ENCODE results near the gene SPTBN5.

Gene SPTBN5

DNA sequence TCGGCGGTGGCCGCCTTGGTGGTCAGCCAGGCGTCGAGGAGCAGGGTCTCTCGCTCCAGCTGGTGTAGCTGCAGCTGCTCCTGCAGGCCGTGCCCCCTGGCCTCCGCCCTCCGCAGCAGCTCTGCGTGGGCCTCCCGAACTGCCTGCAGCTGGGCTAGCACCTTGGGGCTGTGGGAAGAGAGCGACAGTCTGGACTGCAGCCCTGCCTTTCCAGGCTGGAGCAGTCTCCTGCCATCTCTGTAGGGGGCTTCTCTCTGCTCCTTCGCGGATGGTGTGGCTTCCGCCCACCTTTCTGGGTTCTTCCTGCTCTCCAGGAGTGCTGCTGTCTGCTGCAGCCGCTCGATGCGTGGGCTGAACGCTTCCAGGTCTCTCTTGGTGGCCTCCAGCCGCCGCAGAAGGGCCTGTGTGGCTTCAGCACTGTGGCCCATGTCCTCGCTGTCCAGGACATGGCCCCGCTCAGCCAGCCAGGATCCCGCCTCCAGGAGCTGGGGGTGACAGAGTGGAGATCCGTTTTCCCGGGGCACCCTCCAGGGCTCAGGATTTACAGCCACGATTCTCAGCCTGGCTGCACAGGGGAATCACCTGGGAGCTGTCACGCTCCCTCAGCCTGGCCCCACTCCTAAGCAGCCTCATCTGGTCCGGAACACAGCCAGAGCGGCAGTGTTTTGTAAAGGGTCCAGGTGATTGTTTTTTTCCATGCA, 38.4 kb downstream of the SPTBN5 start:
- Histone ChIP-seq H4K20me1 (ENCODE audit: insufficient read depth, low read length) (no peaks in the 10 kb centered on the region), H3K27me3 (ENCODE audit: low read depth, low read length) (no peaks in the 10 kb centered on the region), H3K4me1 (ENCODE audit: low read length) (no peaks in the 10 kb centered on the region), H3K4me3 (ENCODE audit: low read length) (no peak overlapping the region), H3K79me2 (ENCODE audit: low read length) (no peaks in the 10 kb centered on the region), H3K9ac (ENCODE audit: low read length) (no peak overlapping the region), H3K4me2 (ENCODE audit: low read length) (no peak overlapping the region), H3K27ac (ENCODE audit: low read length) (no peak overlapping the region), H3K36me3 (replicated peaks; ENCODE audit: low read depth, low read length) (no peaks in the 10 kb centered on the region), H3K9me3 (ENCODE audit: insufficient read depth, low read length) (no peaks in the 10 kb centered on the region), H2AFZ (ENCODE audit: low read depth, low read length) (no peak overlapping the region)
- no peak for TF ChIP-seq EZH2phosphoT487 (IDR thresholded peaks at IDR 0.05; ENCODE audit: low read depth)
- TF ChIP-seq, protein P1, sequence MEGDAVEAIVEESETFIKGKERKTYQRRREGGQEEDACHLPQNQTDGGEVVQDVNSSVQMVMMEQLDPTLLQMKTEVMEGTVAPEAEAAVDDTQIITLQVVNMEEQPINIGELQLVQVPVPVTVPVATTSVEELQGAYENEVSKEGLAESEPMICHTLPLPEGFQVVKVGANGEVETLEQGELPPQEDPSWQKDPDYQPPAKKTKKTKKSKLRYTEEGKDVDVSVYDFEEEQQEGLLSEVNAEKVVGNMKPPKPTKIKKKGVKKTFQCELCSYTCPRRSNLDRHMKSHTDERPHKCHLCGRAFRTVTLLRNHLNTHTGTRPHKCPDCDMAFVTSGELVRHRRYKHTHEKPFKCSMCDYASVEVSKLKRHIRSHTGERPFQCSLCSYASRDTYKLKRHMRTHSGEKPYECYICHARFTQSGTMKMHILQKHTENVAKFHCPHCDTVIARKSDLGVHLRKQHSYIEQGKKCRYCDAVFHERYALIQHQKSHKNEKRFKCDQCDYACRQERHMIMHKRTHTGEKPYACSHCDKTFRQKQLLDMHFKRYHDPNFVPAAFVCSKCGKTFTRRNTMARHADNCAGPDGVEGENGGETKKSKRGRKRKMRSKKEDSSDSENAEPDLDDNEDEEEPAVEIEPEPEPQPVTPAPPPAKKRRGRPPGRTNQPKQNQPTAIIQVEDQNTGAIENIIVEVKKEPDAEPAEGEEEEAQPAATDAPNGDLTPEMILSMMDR (IDR thresholded peaks at IDR 0.05; ENCODE audit: low read depth, low read length), result no peak

DNA sequence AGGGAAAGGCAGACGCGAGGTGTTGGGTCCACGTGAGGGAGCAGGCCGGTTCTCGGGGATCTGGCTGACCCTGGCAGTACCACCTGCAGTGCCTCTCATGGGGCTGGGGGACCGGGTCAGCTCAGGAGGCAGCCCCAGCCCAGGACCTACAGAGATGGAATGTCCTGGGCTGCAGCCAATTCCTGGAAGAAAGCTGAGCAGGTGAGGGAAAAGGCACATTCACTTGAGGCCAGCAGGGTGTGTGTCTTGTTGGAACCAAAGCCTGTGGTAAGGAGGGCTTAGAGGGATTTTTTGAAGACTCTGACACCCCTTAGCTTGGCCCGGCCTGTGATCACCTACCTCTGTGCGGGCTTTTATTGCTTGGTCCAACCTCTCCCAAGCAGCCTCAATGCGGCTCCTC, 39.4 kb downstream of the SPTBN5 start:
- Histone ChIP-seq H3K27me3 (ENCODE audit: low read depth, low read length) (no peaks in the 10 kb centered on the region), H3K9me3 (ENCODE audit: insufficient read depth, low read length) (no peaks in the 10 kb centered on the region), H3K4me2 (ENCODE audit: low read length) (no peak overlapping the region), H3K9ac (ENCODE audit: low read length) (no peak overlapping the region), H4K20me1 (ENCODE audit: insufficient read depth, low read length) (no peaks in the 10 kb centered on the region), H2AFZ (ENCODE audit: low read depth, low read length) (no peak overlapping the region), H3K4me3 (ENCODE audit: low read length) (no peak overlapping the region), H3K79me2 (ENCODE audit: low read length) (no peaks in the 10 kb centered on the region), H3K36me3 (replicated peaks; ENCODE audit: low read depth, low read length) (no peaks in the 10 kb centered on the region), H3K4me1 (ENCODE audit: low read length) (no peaks in the 10 kb centered on the region), H3K27ac (ENCODE audit: low read length) (no peak overlapping the region)
- TF ChIP-seq EZH2phosphoT487 (IDR thresholded peaks at IDR 0.05; ENCODE audit: low read depth), result no peak
- TF ChIP-seq, protein P1 (IDR thresholded peaks at IDR 0.05; ENCODE audit: low read depth, low read length), result no peak

DNA sequence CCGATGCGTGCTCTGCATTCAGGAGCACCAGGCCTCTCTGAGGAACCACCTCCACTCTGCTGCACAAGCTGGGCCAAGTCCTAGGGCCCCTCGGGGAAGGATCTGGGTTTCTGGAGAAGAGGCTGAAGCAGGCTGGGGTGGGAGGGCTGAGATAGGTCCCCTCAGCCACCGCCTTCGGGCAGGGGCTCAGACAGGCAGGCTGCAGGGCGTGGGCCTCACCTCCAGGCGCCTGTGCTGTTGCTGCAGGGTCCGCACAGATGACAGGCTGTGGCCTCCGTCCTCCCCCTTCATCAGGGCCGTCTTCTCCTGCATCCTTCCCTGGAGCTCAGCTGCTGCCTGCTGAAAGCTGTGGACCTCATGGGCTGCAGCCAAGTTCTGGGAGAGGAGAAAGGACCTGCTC, 40.0 kb downstream of the SPTBN5 start:
- Histone ChIP-seq H2AFZ (ENCODE audit: low read depth, low read length) (no peak overlapping the region), H3K4me3 (ENCODE audit: low read length) (no peak overlapping the region), H3K9ac (ENCODE audit: low read length) (no peak overlapping the region), H3K36me3 (replicated peaks; ENCODE audit: low read depth, low read length) (no peaks in the 10 kb centered on the region), H3K79me2 (ENCODE audit: low read length) (no peaks in the 10 kb centered on the region), H3K4me2 (ENCODE audit: low read length) (no peak overlapping the region), H3K27me3 (ENCODE audit: low read depth, low read length) (no peaks in the 10 kb centered on the region), H3K27ac (ENCODE audit: low read length) (no peak overlapping the region), H4K20me1 (ENCODE audit: insufficient read depth, low read length) (no peaks in the 10 kb centered on the region), H3K4me1 (ENCODE audit: low read length) (no peaks in the 10 kb centered on the region), H3K9me3 (ENCODE audit: insufficient read depth, low read length) (no peaks in the 10 kb centered on the region)
- TF ChIP-seq, protein P1 (IDR thresholded peaks at IDR 0.05; ENCODE audit: low read depth, low read length), result no peak
- TF ChIP-seq EZH2phosphoT487 (IDR thresholded peaks at IDR 0.05; ENCODE audit: low read depth), result no peak

DNA sequence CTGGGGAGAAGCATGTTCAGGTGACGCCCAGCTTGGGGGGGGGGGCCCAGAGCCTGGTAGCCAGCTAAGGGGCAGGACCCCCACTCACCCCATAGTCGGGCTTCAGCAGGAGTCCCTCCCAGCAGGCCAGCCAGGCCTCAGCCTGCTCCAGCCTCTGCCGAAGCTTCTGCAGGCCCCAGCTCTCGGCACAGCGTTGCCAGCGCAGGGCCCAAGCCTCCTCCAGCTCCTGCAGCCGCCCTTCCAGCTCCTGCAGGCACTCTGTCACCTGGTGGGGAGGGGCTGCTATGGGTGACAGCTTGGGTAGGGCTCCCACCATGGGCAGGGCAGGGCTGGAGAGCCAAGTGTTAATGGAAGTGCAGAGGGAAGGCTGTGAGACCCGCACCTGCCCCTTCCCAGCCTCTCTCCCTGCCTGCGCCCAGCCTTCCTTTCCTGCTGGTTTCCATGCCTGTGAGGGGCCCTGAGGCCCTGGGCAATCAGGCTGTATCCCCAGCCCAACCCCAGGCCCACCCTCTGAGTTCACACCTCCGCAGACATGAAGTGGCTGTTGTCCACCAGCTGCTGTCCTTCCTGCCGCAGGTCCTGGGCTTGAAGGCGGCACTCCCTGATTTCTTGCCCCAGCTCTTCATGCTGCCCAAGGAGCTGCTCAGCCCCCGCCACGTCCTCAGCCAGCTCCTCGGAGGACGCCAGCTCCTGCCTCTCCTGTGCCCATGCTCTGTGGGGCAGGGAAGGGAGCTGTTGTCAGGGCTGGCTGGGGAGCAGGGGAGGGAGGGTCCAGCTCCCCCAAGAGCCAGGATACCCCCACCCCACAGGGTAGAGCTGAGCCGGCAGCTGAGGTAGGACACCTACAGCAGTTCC, 40.9 kb downstream of the SPTBN5 start:
- H3K79me2 ChIP-seq (ENCODE audit: low read length), result no peaks in the 10 kb centered on the region
- no peaks in the 10 kb centered on the region for H3K36me3 ChIP-seq (replicated peaks; ENCODE audit: low read depth, low read length)
- H3K9ac ChIP-seq (ENCODE audit: low read length), result no peak overlapping the region
- H3K4me1 ChIP-seq (ENCODE audit: low read length), result no peaks in the 10 kb centered on the region
- TF ChIP-seq EZH2phosphoT487 (IDR thresholded peaks at IDR 0.05; ENCODE audit: low read depth), result no peak
- TF ChIP-seq, protein P1 (IDR thresholded peaks at IDR 0.05; ENCODE audit: low read depth, low read length), result no peak
- no peak overlapping the region for H2AFZ ChIP-seq (ENCODE audit: low read depth, low read length)
- no peaks in the 10 kb centered on the region for H3K9me3 ChIP-seq (ENCODE audit: insufficient read depth, low read length)
- H3K27me3 ChIP-seq (ENCODE audit: low read depth, low read length), result no peaks in the 10 kb centered on the region
- H3K4me2 ChIP-seq (ENCODE audit: low read length), result no peak overlapping the region
- H4K20me1 ChIP-seq (ENCODE audit: insufficient read depth, low read length), result no peaks in the 10 kb centered on the region
- H3K4me3 ChIP-seq (ENCODE audit: low read length), result no peak overlapping the region
- H3K27ac ChIP-seq (ENCODE audit: low read length), result no peak overlapping the region
